ENCODE data around the gene EPOP.

The EPOP gene

DNA sequence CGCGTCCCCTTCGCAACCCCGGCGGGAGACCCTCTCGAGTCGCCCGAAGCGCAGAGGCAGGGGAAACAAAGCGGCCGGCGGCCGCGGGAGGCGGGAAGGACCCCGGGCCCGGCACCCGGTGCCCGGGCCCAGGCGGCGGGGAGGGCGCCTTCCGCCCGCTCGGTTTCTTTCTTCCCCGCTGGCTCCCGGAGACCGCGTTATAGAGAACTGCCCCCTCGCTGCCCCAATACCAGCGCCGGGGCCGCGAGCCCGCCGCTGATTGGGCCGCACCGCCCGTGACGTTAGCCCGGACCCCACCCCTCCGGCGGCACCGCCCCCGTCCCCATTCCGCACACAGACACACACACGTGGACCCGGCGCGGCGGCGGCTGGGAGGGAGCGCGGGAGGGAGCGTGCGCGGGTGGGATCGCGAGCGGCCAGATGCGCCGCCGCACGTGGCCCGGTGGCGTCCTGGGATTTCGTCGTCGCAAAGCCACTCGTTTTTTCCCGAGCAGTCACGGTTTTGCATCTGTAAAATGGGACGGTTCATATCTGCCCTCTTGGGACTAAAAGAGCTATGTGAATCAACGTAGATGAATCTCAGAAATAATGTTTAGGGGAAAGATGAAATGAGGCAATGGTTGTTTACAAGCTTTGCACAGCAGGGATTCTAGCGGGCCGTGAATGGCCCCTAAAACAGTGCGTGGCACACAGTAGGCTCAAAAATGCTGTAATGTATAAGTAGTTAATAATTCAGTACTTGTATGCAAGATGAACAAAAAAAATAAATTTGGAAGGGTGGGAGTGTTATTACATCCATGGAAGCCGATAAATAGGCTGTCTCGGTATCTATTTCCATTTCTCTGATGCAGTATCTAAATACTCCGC, at the start of gene EPOP:
Gene EPOP, minus strand, starts transcription at position 209 of the 867 bp plus-strand sequence. CDS start 462 bp downstream, outside the sequence.
- peak; percentile 79 to 90 for DNase-seq

DNA sequence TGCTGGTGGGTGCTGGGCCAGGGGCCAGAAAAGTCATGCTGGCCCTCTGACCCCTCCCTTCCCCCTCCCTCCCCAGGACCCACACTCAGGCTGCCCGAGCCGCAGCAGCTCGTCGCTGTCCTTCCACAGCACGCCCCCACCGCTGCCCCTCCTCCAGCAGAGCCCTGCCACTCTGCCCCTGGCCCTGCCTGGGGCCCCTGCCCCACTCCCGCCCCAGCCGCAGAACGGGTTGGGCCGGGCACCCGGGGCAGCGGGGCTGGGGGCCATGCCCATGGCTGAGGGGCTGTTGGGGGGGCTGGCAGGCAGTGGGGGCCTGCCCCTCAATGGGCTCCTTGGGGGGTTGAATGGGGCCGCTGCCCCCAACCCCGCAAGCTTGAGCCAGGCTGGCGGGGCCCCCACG, 47.0 kb upstream of the EPOP start:
- no peak for DNase-seq

DNA sequence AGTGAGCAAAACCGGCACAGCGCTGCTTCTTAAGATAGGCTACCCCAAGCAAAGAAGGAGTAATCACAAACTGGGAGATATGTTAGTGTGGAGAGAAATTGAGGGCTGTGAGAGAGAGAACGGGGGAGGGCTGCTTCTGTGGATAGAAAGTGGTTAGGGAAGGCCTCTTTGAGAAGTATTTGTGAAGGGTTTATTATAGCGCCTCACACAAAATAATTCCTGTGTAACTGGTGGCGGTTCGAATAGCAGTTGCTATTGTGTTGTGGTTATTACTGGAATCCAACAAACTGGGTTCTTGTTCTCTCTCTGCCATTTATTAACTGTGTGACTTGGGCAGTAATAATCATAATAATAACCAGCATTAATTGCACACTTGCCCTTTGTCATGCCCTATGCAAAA, 46.2 kb upstream of the EPOP start:
- no peak for DNase-seq

DNA sequence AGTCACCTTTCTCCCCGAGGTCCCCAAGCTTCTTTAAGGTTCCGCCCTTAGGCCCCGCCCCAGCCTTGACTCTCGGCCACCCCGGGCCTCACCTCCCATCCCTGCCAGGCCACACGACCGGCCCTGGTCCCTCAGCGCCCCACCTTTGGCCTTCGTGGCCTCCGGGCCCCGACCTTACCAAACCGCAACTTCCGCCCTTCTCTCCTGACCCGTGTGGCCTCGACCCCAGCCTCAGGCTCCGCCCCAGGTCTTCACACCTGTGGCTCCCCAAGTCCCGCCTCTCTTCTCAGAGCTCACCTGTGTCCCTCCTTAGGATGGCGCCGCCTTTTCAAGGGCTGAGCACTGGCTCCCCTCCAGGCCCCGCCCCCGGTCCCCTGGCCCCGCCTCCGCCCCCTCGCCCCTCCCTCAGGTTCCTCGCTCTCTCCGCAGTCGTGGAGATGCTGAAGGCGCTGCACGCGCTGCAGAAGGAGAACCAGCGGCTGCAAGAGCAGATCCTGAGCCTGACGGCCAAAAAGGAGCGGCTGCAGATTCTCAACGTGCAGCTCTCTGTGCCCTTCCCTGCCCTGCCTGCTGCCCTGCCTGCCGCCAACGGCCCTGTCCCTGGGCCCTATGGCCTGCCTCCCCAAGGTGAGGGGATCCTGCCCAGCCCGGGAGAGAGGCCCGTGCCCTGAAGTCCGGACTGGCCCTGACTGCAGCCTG, 45.3 kb upstream of the EPOP start:
- DNase-seq = no peak

DNA sequence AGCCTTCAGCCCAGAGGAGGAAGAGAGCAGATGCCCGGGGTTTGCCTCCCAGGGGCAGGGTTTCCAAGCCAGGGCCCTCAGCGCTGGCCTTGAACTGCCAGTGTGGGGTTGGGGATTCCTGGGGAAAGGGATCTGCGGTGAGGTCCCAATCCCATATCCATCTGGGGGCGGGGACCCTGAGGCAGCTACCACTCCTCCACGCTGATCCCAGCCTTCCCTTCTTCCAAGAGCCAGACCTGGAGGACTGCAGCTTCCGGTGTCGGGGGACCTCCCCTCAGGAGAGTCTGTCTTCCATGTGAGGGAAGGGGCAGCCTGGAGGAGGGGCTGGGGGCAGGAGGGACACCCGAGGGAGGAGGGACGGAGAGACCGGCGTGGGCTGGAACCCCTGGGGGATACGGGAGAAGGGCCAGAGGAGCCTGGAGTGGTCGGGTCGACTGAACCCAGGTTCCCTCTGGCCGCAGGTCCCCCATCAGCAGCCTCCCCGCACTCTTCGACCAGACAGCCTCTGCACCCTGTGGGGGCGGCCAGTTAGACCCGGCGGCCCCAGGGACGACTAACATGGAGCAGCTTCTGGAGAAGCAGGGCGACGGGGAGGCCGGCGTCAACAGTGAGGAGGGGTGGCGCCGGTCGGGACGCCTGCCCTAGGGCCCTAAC, 44.7 kb upstream of the EPOP start:
- no peak for DNase-seq

DNA sequence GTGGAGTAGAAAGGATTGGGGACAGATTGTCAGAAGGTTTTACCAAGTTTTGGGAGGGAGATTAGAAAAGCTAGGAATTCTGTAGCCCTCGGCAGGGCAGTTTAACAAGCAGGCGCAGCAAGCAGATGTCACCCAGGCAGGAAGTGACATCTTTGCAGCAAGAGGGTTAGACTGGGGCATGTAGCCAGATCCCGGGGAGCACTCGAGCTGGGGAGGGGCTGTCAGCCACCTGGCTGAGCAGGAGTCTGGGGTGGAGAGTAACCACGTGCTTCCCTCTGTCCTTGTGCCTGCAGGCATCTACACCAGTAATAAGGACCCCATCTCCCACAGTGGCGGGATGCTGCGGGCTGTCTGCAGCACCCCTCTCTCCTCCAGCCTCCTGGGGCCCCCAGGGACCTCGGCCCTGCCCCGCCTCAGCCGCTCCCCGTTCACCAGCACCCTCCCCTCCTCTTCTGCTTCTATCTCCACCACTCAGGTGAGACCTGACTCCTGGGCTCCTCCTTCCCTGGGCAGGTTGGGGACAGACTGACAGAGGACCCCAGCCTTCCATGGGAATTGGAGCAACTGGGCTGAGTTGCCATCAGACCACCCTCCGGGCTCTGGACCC, 42.5 kb upstream of the EPOP start:
- no peak for DNase-seq

DNA sequence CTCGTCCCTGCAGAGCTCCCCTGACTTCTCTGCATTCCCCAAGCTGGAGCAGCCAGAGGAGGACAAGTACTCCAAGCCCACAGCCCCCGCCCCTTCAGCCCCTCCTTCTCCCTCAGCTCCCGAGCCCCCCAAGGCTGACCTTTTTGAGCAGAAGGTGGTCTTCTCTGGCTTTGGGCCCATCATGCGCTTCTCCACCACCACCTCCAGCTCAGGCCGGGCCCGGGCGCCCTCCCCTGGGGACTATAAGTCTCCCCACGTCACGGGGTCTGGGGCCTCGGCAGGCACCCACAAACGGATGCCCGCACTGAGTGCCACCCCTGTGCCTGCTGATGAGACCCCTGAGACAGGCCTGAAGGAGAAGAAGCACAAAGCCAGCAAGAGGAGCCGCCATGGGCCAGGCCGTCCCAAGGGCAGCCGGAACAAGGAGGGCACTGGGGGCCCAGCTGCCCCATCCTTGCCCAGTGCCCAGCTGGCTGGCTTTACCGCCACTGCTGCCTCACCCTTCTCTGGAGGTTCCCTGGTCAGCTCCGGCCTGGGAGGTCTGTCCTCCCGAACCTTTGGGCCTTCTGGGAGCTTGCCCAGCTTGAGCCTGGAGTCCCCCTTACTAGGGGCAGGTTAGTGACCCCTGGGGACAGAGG, 41.7 kb upstream of the EPOP start:
- DNase-seq = no peak

DNA sequence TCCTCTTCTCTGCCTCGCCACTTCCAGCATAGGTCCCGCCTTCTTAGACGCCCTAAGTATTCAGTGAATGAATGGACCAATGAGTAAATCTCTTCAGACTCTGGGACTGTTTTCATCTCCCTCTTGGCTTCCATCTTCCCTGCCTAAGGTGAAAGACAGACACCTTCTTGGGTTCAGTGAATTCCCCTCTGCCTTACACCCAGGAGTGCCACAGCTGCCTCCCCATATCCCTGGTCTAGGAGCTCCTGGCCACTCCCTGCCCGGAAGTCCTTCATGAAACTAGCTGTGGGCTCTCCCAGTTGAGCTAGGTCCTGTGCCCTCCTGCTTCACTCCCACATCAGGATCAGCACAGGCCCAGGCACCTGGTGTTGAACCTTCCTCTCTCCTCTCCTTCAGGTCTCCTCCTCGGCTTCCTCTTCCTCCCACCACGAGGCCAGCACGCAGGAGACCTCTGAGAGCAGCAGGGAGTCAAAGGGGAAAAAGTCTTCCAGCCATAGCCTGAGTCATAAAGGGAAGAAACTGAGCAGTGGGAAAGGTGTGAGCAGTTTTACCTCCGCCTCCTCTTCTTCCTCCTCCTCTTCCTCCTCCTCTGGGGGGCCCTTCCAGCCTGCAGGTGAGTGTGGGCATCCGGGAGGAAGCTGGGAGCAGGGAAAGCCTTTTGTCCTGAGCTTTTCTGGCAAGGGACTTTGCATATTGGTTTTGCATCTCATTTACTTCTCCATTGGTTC, 40.6 kb upstream of the EPOP start:
- DNase-seq = no peak

DNA sequence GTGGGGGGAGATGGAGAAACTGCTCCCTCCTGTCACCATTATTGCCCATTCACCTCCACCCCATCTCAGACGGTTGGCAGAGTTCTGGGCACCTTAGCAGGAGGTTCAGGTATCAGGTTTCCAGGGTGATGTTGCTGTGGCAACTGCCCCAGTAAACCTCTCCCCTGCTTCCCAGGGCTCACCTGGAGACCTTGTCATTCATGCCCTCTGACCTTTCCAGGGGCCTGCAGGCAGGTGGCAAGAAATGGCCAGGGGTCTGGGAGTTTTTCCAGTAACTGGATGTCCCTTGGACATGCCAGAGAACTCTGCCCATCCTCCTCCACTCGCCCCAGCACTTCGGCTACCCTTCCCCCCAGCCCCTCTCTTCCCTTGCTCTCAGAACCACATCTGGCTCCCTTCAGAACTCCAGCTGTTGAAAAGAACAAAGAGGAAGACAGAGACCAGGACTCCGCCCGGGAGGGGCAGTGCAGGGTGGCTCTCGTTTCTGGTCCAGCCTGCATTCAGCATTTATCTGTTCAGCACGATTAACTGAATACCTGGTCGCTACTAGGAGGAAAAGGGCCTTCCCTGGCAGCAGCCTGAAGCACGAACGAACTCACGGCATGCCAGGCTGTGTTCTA, 38.8 kb upstream of the EPOP start:
- no peak for DNase-seq

DNA sequence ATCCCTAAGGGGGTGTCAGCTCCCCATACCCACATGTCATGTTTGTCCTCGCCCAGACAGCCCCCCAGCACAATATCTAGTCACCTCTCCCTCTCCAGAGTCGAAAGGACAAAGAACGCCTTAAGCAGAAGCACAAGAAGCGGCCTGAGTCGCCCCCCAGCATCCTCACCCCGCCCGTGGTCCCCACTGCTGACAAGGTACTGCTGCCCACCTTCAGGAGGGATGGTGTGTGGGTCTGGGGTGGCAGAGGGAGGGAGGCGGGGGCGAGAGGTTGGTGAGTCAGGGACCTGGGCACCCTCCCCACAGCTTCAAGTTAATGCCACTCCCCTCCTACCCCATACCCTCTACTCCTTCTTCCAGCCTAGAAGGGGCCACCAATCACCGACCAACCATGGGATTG, 37.8 kb upstream of the EPOP start:
- no peak for DNase-seq

DNA sequence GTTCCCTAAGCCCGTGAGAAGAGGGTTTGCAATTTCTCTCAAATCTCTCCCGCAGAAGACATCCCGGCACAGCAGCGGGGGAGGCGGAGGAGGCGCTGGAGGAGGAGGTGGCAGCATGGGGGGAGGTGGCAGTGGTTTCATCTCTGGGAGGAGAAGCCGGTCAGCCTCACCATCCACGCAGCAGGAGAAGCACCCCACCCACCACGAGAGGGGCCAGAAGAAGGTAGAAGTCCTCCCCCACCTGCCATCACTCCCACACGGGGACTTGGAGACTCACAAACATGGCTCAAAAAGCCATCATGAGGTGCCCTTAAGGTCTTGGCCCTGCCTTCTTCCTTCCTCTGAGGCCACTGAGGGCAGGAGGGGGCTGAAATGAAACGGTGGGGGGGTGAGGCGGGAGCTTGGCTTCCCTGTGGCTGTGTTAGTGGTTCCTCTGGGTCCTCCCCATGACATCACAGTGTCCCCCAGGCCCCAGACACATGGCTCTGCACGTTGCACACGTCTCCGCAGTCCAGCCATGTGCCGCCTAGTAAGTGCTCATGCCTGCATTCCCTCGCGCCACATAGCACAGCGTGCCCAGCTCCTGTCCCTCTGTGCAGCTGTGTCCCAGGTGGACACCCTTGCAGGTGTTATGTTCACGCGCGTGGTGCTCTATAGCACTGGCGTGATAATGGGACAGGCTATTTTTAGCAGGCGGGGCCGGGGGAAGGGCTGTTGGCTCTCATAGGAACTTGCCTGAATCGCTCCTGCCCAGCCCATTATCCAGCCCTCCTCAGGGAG, 37.2 kb upstream of the EPOP start:
- no peak for DNase-seq

DNA sequence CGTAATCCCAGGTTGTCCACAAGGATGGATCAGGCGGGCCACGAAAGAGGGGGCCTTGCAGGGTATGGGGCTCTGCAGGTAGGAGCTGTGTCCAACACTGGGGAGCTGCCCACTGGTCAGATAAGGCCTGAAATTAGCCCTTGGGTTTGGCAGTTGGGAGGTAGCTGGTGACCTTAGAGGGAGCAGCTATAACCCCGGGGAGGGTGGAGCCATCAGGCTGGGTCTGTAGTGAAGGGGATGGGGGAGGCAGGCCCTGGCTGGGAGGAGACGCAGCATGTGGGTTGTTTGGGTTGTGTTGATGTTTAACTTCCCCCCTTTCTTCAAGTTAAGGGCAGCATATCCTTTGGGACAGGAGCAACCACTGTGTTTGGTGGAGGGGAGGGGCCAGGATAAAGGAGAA, 36.2 kb upstream of the EPOP start:
- DNase-seq = no peak

DNA sequence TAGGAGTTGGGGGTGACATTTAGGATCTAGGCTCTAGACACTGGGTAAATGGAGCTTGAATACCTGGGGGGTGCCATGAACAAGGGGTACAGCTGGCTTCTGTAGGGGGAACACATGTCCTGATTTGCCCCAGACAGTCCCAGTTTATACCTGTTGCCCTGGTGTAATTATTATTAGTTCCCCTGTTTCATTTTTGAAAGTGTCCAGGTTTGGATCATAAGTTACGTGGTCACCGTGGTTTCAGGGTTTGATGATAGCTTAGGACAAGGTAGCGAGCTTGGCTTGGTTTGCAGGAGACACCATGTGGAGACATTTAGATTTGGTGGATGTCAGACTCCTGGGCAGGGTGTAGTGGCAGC, 35.8 kb upstream of the EPOP start:
- DNase-seq = no peak

DNA sequence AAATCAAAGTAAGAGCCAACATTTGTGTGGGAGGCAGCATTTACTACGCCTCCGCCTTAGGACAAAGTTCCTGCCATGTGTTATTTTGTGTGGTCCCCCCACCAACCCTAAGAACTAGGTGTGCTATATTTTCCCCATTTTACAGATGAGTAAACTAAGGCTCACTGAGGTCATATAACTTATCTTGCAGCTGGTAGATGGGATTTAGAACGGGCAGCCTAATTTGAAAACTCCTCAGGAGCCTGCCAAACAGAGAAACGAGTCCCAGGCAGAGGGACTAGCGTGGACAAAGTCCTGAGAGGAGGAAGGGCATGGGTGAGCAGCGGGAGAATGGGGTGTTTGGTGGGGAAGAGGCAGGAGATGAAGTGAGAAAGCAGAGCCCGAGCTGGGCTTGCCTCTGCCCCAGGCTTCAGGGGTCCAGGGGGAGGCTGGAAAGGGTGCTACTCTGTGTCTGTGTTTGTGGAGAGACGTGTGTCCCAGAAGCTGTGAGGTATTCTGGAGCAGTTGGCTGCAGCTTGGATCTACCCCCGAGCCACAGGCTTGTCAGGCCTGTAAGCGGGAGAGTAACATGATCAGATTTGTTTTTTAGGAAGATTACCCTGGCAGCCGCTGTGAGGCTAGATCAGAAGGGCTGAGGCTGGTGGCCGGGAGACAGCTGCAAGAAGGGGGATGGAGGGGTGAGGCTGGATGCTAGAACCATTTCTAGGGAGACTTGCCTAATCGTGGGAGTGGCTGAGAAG, 35.3 kb upstream of the EPOP start:
- DNase-seq = no peak

DNA sequence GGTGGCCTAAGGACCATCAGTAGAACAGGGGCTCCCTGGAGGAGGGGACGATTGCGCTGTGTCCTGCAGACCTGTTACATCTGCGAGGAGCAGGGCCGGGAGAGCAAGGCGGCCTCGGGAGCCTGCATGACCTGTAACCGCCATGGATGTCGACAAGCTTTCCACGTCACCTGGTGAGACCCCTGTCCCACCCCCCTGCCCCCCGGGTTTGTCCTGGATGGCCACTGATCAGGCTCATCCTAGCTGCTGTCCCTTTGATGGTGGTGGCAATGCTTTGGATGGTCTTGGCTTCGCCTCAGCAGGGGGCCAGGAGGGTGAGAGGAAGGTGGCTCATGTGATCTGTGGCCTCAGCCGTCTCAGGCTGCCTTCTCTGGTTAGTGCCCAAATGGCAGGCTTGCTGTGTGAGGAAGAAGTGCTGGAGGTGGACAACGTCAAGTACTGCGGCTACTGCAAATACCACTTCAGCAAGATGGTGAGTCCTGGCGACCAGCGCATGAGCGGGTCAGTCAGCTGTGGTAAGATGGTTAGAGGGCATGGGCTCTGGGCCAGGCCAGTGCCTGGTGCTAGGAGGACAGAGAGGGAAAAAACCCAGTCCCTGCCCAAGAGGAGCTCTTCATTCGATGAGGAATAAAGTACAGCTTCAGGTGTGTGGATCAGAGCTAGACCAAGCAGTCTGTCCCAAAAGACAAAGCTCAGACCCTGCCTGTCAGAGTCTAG, 34.5 kb upstream of the EPOP start:
- DNase-seq = no peak

DNA sequence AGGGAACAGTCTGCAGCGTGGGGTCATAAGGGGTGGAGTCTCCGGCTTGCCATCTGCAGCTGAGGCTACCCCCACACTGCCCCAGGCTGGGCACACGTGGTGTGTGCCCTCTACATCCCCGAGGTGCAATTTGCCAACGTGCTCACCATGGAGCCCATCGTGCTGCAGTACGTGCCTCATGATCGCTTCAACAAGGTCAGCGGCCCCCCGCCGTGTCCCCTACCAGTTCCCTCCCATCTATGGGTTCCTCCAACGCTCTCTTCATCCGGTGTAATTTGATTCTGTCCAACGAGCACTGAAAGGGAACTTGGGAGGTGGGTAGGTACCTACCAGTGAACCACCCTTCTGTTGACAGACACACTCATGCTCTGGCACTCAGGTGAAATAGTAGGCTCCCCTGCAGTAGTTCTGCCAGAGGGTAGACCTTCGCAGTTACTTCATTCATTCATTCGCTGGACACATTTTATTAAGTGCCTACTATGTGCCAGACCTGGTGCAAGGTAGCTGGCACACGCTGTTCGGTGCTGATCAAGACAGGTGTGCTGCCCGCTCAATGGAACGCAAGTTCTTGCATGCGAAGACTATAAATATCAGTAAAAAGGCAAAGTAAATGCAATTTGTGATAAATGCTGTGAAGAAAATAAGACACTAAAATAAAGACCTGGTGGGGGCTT, 33.1 kb upstream of the EPOP start:
- no peak for DNase-seq

DNA sequence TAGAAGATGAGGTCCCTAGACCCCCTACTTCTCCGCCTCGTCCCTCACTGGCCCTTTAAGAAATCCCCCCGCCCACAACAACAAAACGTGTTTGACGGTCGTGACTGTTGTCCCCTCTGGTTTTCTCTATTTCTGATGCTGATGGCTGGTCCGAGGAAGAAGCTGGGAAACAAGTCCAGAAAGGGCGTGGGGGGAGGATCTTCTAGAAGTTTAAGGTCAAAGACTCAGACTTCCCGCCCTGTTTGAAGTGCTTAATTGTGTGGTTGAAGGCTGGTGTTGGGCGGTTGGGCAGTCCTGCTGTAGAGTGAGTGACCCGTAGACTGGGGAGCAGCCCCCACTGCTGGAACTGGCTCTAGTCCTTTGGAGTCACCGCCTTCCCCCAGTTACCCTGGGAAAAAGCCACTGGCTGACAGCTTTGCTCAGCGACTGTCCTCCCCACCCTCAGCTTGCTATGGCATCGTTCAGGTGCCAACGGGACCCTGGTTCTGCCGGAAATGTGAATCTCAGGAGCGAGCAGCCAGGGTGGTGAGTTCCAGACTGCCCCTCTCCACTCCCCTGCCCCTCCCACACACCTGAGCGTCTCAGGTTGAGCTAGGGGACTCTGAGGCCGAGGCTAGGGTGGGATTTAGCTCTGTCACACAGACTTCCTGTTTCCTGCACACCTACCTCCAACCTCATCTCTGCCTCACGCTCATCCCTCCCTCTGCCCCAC, 31.9 kb upstream of the EPOP start:
- no peak for DNase-seq

DNA sequence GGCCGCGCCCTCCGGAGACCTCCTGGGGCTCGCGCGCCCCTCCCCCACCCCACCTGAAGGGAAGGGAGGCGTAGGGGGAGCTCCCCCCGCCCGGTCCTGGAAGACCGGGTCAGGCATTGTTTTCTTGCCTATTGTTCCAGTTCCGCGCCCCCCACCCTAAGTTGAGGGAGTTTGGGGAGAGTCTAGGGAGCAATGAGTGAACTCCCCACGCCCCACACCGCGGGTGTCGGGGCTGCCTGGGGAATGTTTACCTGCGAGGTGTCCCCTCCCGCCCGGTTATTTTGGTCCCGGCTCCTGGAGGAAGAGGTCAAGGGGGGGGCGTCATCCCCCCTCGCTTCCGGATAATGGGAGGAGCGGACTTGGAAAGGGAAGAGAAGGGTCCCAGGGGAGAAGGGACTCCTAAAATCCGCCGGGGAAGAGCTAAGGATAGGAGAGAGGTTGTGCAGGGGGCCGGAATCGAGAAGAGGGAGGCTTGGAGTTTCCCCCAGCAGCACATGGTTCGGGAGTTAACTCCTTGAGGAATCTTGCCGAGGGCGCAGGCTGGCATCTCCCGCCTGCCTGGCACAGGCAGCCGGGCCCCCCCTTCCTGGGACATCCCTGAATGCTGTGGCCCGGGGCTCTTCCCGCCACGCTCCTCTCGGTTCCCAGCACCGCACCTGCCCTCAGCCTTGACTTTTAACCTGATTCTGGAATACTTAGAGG, 31.2 kb upstream of the EPOP start:
- DNase-seq = peak in 1 of 2 experiments; percentile 51

All from NCI-H446 (cell line).